Activated T-cell treated with anti-CD3 and anti-CD28 coated beads for 48 hours (primary cell): ENCODE results near the gene LCN2.
"Not testable (repeated sequence)": the region's sequence is repeated elsewhere in the genome, so short reads cannot be mapped to it uniquely, and the experiment has no call there.

ENCODE experiments used
- DNase-seq: peaks from one replicate; pipeline ENCODE4 v3.0.0-alpha.2; 2020; ENCODE audit warnings: low read depth

The LCN2 gene

DNA sequence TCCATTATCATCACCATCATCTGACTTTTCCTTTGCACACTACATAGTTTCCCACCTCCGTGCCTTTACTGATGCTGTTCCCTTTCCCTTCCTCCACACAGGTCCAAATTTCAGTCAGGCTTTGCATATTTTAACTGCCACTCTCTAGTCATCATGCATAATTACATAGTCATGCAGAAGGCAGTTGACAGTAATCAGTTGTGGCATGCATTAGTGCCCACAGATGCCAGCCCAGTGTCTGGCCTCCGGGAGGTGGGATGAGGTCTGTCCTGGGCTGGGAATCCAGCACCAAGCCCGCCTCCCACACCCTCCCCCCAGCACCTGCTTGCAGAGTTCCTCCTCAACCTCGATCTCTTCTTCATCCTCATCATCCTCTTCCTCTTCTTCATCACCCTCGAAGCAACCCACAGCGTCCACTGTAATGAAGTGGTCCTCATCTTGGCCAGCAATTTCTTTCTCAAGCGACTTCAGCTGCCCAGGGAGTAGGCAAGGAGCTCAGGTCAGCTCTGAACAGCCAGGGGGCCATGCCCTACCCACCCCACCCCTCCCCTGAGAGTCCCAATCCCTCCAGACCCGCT, 19.6 kb downstream of the LCN2 start:
- no peak for DNase-seq

DNA sequence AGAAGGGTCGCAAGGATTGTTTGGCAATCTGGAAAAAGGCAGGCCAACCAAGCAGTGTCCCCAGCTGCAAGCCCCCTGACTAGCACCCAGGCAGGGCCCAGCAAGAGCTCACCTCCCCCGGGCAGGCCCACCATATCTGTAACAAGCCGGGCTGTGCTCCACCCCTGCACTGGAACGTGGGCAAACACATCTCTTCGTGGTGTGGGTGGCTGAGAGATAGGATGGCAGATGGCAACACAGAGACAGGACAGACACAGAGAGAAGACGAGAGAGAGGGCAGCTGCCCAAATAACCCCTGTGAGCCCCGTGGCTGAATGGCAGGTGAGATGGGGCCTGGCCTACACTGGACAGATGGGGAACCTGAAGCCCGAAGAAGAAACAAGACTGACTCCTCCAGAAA, 20.2 kb downstream of the LCN2 start:
- DNase-seq = no peak

- no peak for DNase-seq
Observed at GRCh38 chr9:128169925-128170324, 20.7 kb downstream of the LCN2 start.

GRCh38 chr9:128174062-128174461, 24.8 kb downstream of the LCN2 start:
- DNase-seq = no peak

- DNase-seq = no peak
Observed at GRCh38 chr9:128175102-128175563, 25.9 kb downstream of the LCN2 start.

GRCh38 chr9:128175726-128176125, 26.5 kb downstream of the LCN2 start:
- no peak for DNase-seq

DNA sequence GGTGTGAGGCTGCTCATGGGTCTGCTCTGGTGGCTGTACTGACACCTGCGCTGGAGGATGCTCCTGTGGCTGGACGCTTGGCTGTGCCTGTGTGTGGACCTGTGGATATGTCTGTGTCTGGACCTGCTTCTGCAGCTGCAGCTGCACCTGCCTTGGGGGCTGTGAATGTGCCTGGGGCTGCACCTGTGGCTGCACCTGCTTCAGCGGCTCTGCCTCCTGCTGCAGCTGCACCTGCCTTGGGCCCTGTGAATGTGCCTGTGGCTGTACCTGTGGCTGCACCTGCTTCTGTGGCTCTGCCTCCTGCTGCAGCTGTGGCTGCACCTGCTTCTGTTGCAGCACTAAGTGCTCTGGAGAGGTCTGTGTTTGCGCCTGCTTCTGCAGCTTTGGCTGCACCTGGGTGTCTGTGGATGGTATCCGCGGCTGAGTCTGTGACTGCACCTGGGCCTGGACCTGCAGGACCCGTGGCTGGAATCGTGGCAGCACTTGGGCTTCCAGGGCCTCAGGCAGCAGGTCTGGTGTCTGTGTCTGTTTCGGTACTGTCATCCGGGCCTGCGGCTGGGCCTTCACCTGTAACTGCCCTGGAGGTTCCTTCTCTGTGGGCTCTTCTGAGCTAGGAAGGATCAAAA, 29.7 kb downstream of the LCN2 start:
- DNase-seq = no peak

GRCh38 chr9:128180001-128180400, 30.7 kb downstream of the LCN2 start:
- no peak for DNase-seq

GRCh38 chr9:128180447-128180846, 31.2 kb downstream of the LCN2 start:
- no peak for DNase-seq

- not testable (repeated sequence) for DNase-seq
Observed at GRCh38 chr9:128181480-128181879, 32.2 kb downstream of the LCN2 start.

DNA sequence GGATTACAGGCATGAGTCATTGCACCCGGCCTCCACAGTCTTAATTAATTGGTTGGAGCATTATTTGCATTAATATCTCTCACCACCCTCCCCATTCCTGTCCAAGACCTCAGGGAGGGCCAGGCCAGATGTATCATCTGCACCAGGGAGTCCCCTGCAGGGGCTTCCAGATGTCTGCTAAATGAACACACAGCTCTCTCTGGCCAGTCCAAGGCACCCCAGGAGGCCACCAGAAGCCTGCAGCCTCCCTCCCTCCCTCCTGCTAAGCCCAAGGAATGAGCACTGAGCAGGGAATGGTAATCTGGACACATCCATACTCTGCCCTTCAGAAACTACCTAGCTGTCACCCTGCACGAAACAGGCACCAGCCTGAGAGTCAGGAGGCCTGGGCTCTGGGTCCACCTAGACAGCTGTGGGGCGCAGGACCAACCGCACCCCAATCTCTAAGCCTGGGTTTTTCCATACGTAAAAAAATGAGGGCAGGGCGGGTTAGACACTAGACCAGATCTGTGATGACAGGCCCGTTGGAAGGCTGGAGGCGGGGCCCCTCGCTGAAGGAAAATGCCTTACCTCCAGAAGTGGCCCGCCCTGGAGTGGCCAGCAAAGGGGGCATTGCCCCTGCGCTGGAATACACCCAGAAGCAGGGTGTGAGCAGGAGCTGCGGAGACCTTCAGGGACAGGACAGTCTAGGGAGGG, 33.8 kb downstream of the LCN2 start:
- no peak for DNase-seq

GRCh38 chr9:128185979-128186965, 37.0 kb downstream of the LCN2 start:
- DNase-seq = no peak

GRCh38 chr9:128187361-128187760, 38.1 kb downstream of the LCN2 start:
- no peak for DNase-seq

DNA sequence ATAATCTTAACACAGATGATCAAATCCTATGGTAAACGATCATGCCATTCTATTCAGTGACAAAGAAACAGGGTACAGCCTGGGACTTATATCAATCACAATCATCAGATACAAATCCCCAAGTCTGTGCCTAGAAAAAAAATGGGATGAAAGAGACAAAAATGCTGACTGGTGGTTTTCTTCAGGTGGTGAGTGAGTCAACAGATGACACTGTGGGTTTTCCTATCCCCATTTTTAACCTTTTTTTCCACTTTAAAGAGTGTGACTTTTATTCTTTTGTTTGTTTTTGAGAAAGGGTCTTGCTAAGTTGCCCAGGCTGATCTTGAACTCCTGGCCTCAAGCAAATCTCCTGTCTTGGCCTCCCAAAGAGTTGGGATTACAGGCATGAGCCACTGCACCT, 39.0 kb downstream of the LCN2 start:
- no peak for DNase-seq

GRCh38 chr9:128190013-128190412, 40.8 kb downstream of the LCN2 start:
- DNase-seq = no peak

GRCh38 chr9:128190516-128191405, 41.5 kb downstream of the LCN2 start:
- DNase-seq = no peak

- peak; percentile 71 for DNase-seq
Observed at GRCh38 chr9:128191406-128192046, 42.3 kb downstream of the LCN2 start, which contains the start of gene CIZ1. TSS of gene CIZ1 (minus strand) at chr9:128191572. CDS start at chr9:128190857, 715 bp downstream.

DNA sequence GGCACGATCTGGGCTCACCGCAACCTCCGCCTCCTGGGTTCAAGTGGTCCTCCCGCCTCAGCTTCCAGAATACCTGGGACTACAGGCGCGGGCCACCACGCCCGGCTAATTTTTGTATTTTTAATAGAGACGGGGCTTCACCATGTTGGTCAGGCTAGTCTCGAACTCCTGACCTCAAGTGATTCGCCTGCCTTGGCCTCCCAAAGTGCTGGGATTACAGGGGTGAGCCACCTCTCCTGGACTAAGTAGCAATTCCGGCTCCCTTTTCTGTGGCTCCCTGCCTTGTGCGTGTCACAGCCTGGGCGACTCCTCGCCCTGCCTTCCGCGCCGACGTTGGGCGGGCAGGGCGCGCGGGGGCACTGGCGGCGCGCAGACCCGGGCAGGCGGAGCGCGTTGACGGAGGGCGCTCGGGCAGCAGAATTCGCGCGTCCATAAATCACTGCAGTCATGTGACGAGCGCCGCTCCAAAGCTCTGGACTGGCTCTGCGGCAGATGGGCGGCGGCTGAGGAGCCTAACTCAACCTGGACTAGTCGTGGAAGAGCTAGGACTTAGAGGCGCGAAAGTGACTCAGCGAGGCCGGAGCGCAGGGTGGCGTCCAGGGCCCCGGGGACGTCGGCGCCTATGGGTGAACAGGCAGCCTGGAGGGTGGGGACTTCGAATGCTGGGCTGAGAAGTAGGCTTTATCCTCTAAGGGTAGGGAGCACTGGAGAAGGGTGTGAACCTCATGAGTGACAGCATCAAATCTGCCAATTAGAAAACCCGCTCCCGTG, 43.5 kb downstream of the LCN2 start:
- peak; percentile 62 for DNase-seq

GRCh38 chr9:128193469-128194096, 44.3 kb downstream of the LCN2 start:
- no peak for DNase-seq
